AG09319 (cell line): ENCODE data around the gene ATL3.
A peak's percentile ranks its signal among the peaks of the same experiment; 100 is the strongest.
"Not testable (repeated sequence)": the region's sequence is repeated elsewhere in the genome, so short reads cannot be mapped to it uniquely, and the experiment has no call there.

Source experiments
- DNase-seq: peaks from one replicate; pipeline ENCODE4 v3.0.0-alpha.2; 2010; ENCODE audit warnings: low read depth; ENCODE audit errors: extremely low read depth
- CTCF ChIP-seq: IDR thresholded peaks from 2 replicates; pipeline ENCODE4 v1.5.1; 2011; ENCODE audit warnings: low read depth, mild to moderate bottlenecking, inconsistent platforms, low read length, moderate library complexity

Gene ATL3

GRCh38 chr11:63635762-63636465, 35.3 kb downstream of the ATL3 start:
- TF ChIP-seq CTCF: peak; percentile 78
- DNase-seq: no peak

GRCh38 chr11:63629426-63629825, 41.8 kb downstream of the ATL3 start:
- TF ChIP-seq CTCF: no peak
- DNase-seq: no peak

GRCh38 chr11:63623513-63624140, 47.5 kb downstream of the ATL3 start:
- DNase-seq: no peak
- no peak for TF ChIP-seq CTCF

- no peak for DNase-seq
- no peak for TF ChIP-seq CTCF
Measured at GRCh38 chr11:63622323-63622722, 48.9 kb downstream of the ATL3 start.

- no peak for TF ChIP-seq CTCF
- DNase-seq: no peak
Measured at GRCh38 chr11:63621071-63621470, 50.1 kb downstream of the ATL3 start.

GRCh38 chr11:63619967-63620366, 51.2 kb downstream of the ATL3 start:
- DNase-seq: no peak
- no peak for TF ChIP-seq CTCF

GRCh38 chr11:63617686-63618085, 53.5 kb downstream of the ATL3 start:
- DNase-seq: not testable (repeated sequence)

GRCh38 chr11:63616953-63617352, 54.2 kb downstream of the ATL3 start:
- no peak for DNase-seq
- TF ChIP-seq CTCF: no peak
